Lower leg skin (tissue), 3 donors: ENCODE measurements around the gene GSTA4.

ENCODE experiments used
- CTCF ChIP-seq, 3 donors: fragments of 450-650 bp; IDR thresholded peaks; one replicate each; pipeline ENCODE4 v1.5.1; 2016; ENCODE audit warnings: antibody characterized with exemption in 3 of 3, mild to moderate bottlenecking in 3 of 3, moderate library complexity in 2 of 3
- POLR2A ChIP-seq, 2 donors: fragments of 450-650 bp; IDR thresholded peaks; one replicate each; pipeline ENCODE4 v1.6.1; 2016 to 2017; ENCODE audit warnings: antibody characterized with exemption in 2 of 2, mild to moderate bottlenecking in 1 of 2, moderate library complexity in 1 of 2

DNA sequence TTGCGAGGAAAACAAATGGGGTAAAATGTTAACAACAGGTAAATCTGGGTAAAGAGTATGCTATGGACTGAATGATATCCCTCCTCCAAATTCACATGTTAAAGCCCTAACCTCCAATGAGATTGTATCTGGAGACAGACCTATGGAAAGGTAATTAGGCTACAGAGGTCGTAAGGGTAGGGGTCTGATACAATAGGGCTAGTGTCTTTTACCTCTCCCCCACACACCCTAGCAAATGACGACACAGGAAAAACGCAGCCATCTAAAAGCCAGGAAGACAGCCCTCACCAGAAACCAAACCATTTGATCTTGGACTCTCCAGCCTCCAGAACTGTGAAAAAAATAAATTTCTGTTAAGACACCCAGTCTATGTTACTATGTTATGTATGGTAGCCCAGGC lies 49.5 kb upstream of the GSTA4 start:
- TF ChIP-seq CTCF (IDR thresholded peaks at IDR 0.05) (no peak), POLR2A (IDR thresholded peaks at IDR 0.05) (no peak)
